ENCODE data around the gene SRPK2.
"Not testable (repeated sequence)": the region's sequence is repeated elsewhere in the genome, so short reads cannot be mapped to it uniquely, and the experiment has no call there.

DNA sequence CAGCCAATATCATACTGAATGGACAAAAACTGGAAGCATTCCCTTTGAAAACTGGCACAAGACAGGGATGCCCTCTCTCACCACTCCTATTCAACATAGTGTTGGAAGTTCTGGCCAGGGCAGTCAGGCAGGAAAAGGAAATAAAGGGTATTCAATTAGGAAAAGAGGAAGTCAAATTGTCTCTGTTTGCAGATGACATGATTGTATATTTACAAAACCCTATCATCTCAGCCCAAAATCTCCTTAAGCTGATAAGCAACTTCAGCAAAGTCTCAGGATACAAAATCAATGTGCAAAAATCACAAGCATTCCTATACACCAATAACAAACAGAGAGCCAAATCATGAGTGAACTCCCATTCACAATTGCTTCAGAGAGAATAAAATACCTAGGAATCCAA lies 129.8 kb downstream of the SRPK2 start:
- TF ChIP-seq, protein P1, sequence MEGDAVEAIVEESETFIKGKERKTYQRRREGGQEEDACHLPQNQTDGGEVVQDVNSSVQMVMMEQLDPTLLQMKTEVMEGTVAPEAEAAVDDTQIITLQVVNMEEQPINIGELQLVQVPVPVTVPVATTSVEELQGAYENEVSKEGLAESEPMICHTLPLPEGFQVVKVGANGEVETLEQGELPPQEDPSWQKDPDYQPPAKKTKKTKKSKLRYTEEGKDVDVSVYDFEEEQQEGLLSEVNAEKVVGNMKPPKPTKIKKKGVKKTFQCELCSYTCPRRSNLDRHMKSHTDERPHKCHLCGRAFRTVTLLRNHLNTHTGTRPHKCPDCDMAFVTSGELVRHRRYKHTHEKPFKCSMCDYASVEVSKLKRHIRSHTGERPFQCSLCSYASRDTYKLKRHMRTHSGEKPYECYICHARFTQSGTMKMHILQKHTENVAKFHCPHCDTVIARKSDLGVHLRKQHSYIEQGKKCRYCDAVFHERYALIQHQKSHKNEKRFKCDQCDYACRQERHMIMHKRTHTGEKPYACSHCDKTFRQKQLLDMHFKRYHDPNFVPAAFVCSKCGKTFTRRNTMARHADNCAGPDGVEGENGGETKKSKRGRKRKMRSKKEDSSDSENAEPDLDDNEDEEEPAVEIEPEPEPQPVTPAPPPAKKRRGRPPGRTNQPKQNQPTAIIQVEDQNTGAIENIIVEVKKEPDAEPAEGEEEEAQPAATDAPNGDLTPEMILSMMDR (IDR thresholded peaks at IDR 0.05; ENCODE audit: low read depth, low read length) = not testable (repeated sequence)
- TF ChIP-seq POLR2A (IDR thresholded peaks at IDR 0.05; ENCODE audit: extremely low read depth, insufficient read length) = not testable (repeated sequence)

Data from NB4 (cell line).